Activated B cell treated with CpG ODN at 0.5 μM for 24 hours (primary cell): ENCODE measurements around the gene PRKACA. TPM values are rescaled to one million over a fixed set of nuclear protein-coding genes. Genes with fewer than 3 reads are reported as not detected.
A peak's percentile ranks its signal among the peaks of the same experiment; 100 is the strongest.

Experiments used
- ATAC-seq: fragments of 200-7000 bp; cut with Tn5 transposase; one replicate; pipeline ENCODE4 v1.10.0; 2021; ENCODE audit warnings: low read depth, mild to moderate bottlenecking, moderate library complexity
- CTCF ChIA-PET: fragments of 350-600 bp; sonication (Branson Sonifier 250); formaldehyde crosslinking; loops from one replicate; lab custom pipeline; 2021; ENCODE audit warnings: antibody characterized with exemption; lab: Charles Lee
- POLR2A ChIA-PET: fragments of 350-600 bp; sonication (Branson Sonifier 250); formaldehyde crosslinking; loops from one replicate; lab custom pipeline; 2021; ENCODE audit warnings: antibody characterized with exemption; lab: Charles Lee
- DNase-seq: peaks from one replicate; pipeline ENCODE4 v3.0.0; 2022
- H3K27ac Mint-ChIP-seq: one replicate; pipeline ENCODE4 v1.8.0; 2020; ENCODE audit warnings: mixed read lengths
- H3K27me3 Mint-ChIP-seq: one replicate; pipeline ENCODE4 v1.8.0; 2021; ENCODE audit warnings: mixed read lengths
- H3K36me3 Mint-ChIP-seq: one replicate; pipeline ENCODE4 v1.8.0; 2021; ENCODE audit warnings: low read depth, mixed read lengths
- H3K4me1 Mint-ChIP-seq: one replicate; pipeline ENCODE4 v1.8.0; 2021; ENCODE audit warnings: mixed read lengths
- H3K4me3 Mint-ChIP-seq: one replicate; pipeline ENCODE4 v1.8.0; 2020; ENCODE audit warnings: mild to moderate bottlenecking, mixed read lengths
- H3K9me3 Mint-ChIP-seq: one replicate; pipeline ENCODE4 v1.8.0; 2020; ENCODE audit warnings: mixed read lengths
- CTCF ChIP-seq: fragments of 200-600 bp; IDR thresholded peaks from one replicate; pipeline ENCODE4 v1.8.0; 2022; ENCODE audit warnings: antibody characterized with exemption, mild to moderate bottlenecking
- intact Hi-C: fragments of 100-400 bp; cut with micrococcal nuclease; formaldehyde crosslinking; loops from one replicate; pipeline ENCODE4 v1.15.1; 2024
- total RNA-seq: library from RNA; stranded (reverse); gene quantifications from 2 replicates; pipeline ENCODE4 v1.2.3, GENCODE V29; 2022

PRKACA gene
- total RNA-seq, 1 donor from 2014 or later = 43.7 TPM

- Mint-ChIP-seq H3K4me1 (peaks cover 20% of the 10 kb centered on the region), H3K36me3 (peaks cover 3% of the 10 kb centered on the region), H3K27me3 (no peaks in the 10 kb centered on the region), H3K9me3 (no peaks in the 10 kb centered on the region), H3K4me3 (no peak overlapping the region), H3K27ac (no peak overlapping the region)
- ATAC-seq = no peak
- no peak for DNase-seq
- POLR2A ChIA-PET = no interaction called here
- TF ChIP-seq CTCF = no peak
- CTCF ChIA-PET = interaction anchor here (1.5 kb wide), 1 partner anchor 14 kb away, joined by 3 read pairs; the partner anchor contains the start of gene ASF1B
- intact Hi-C loops = no loop called here
Measured at GRCh38 chr19:14150770-14151661, 33.5 kb upstream of the PRKACA start.

- peaks cover 3% of the 10 kb centered on the region for H3K36me3 Mint-ChIP-seq
- no peaks in the 10 kb centered on the region for H3K9me3 Mint-ChIP-seq
- peaks cover 22% of the 10 kb centered on the region for H3K4me1 Mint-ChIP-seq
- H3K27me3 Mint-ChIP-seq = no peaks in the 10 kb centered on the region
- no peak overlapping the region for H3K4me3 Mint-ChIP-seq
- no peak for ATAC-seq
- no peak overlapping the region for H3K27ac Mint-ChIP-seq
- no peak for DNase-seq
- intact Hi-C loops = no loop called here
- TF ChIP-seq CTCF = no peak
- CTCF ChIA-PET = interaction anchor here (1.5 kb wide), 1 partner anchor 14 kb away, joined by 3 read pairs; the partner anchor contains the start of gene ASF1B
- POLR2A ChIA-PET = interaction anchor here (0.6 to 0.7 kb wide), 2 partner anchors 8 to 366 kb away, joined by 3 to 8 read pairs; no protein-coding TSS in a partner anchor
Measured at GRCh38 chr19:14150041-14150769, 32.6 kb upstream of the PRKACA start.

- peaks cover 22% of the 10 kb centered on the region for H3K4me1 Mint-ChIP-seq
- peak overlapping the region; percentile 56 for H3K27ac Mint-ChIP-seq
- intact Hi-C loops = no loop called here
- CTCF ChIA-PET = interaction anchor here (1.5 kb wide), 1 partner anchor 13 kb away, joined by 3 read pairs; the partner anchor contains the start of gene ASF1B
- no peak for TF ChIP-seq CTCF
- H3K36me3 Mint-ChIP-seq = no peaks in the 10 kb centered on the region
- H3K27me3 Mint-ChIP-seq = no peaks in the 10 kb centered on the region
- no peaks in the 10 kb centered on the region for H3K9me3 Mint-ChIP-seq
- H3K4me3 Mint-ChIP-seq = peak overlapping the region; percentile 70
- ATAC-seq (peak; percentile 51), DNase-seq (peak; percentile 23)
- POLR2A ChIA-PET = interaction anchor here (0.6 to 0.7 kb wide), 2 partner anchors 8 to 365 kb away, joined by 3 to 8 read pairs; no protein-coding TSS in a partner anchor
Measured at GRCh38 chr19:14149509-14149994, 32.0 kb upstream of the PRKACA start.

GRCh38 chr19:14148751-14149410 lies 31.3 kb upstream of the PRKACA start:
- no peaks in the 10 kb centered on the region for H3K27me3 Mint-ChIP-seq
- intact Hi-C loops = no loop called here
- DNase-seq = no peak
- POLR2A ChIA-PET = interaction anchor here (0.5 to 0.7 kb wide), 2 partner anchors 9 to 121 kb away, joined by 6 to 8 read pairs; no protein-coding TSS in a partner anchor
- H3K36me3 Mint-ChIP-seq = no peaks in the 10 kb centered on the region
- H3K27ac Mint-ChIP-seq = peak overlapping the region; percentile 56
- no peak for TF ChIP-seq CTCF
- CTCF ChIA-PET = interaction anchor here (1.4 to 2.1 kb wide), 2 partner anchors 12 to 199 kb away, joined by 4 to 6 read pairs; partner anchors contain the start of gene ASF1B
- peak overlapping the region; percentile 70 for H3K4me3 Mint-ChIP-seq
- ATAC-seq = no peak
- no peaks in the 10 kb centered on the region for H3K9me3 Mint-ChIP-seq
- peaks cover 22% of the 10 kb centered on the region for H3K4me1 Mint-ChIP-seq
